ENCODE measurements around the gene PDE7B. TPM values are rescaled to one million over a fixed set of nuclear protein-coding genes. Genes with fewer than 3 reads are reported as not detected.

The PDE7B gene
- total and polyA plus RNA-seq, 2 of the 4 experiments (the other 2 are of a cell fraction) = 7.8 to 12.4 TPM

DNA sequence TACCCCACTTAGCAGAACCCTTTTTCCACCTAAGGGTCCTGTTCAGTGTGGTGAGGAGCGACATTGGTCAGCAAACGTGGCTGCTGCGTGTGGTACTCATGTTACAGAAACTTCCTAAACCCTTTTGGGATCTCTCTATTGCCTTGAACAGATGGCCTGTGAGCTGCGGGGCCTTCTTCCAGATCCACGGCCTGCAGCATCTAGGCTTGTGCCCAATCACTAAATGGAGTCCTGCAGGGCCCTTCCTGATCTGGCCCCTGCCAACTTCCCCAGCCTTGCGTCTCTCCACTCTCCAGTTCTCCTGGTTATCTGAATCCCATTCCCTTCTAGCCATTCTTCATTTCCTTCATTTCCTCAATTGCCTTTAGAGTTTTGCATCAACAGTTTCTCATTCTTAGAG, 85.6 kb downstream of the PDE7B start:
- CTCF ChIA-PET = no interaction called here

More for the DNA sequence above, 85.6 kb downstream of the PDE7B start:
- TF ChIP-seq BHLHE40 (IDR thresholded peaks at IDR 0.05; ENCODE audit: low read depth, low read length) (no peak), RAD21 (IDR thresholded peaks at IDR 0.05; ENCODE audit: low read length) (no peak), MXI1 (IDR thresholded peaks at IDR 0.05; ENCODE audit: borderline replicate concordance, low read depth, low read length) (no peak), NFE2L2 (IDR thresholded peaks at IDR 0.05; ENCODE audit: low read depth, low read length) (no peak), SMC3 (IDR thresholded peaks at IDR 0.05; ENCODE audit: low read depth, low read length) (no peak), RCOR1 (IDR thresholded peaks at IDR 0.05; ENCODE audit: insufficient replicate concordance, low read length) (no peak), CHD1 (IDR thresholded peaks at IDR 0.05; ENCODE audit: low read depth, low read length) (no peak), FOS (IDR thresholded peaks at IDR 0.05; ENCODE audit: low read depth, low read length) (no peak), CEBPB (IDR thresholded peaks at IDR 0.05; ENCODE audit: low read depth, low read length) (no peak), MAZ (IDR thresholded peaks at IDR 0.05; ENCODE audit: borderline replicate concordance, low read depth, low read length) (no peak)
- TF ChIP-seq, protein P1, sequence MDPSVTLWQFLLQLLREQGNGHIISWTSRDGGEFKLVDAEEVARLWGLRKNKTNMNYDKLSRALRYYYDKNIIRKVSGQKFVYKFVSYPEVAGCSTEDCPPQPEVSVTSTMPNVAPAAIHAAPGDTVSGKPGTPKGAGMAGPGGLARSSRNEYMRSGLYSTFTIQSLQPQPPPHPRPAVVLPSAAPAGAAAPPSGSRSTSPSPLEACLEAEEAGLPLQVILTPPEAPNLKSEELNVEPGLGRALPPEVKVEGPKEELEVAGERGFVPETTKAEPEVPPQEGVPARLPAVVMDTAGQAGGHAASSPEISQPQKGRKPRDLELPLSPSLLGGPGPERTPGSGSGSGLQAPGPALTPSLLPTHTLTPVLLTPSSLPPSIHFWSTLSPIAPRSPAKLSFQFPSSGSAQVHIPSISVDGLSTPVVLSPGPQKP (IDR thresholded peaks at IDR 0.05; ENCODE audit: borderline replicate concordance, low read depth, low read length) = no peak
- TF ChIP-seq, protein P2, sequence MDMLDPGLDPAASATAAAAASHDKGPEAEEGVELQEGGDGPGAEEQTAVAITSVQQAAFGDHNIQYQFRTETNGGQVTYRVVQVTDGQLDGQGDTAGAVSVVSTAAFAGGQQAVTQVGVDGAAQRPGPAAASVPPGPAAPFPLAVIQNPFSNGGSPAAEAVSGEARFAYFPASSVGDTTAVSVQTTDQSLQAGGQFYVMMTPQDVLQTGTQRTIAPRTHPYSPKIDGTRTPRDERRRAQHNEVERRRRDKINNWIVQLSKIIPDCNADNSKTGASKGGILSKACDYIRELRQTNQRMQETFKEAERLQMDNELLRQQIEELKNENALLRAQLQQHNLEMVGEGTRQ (IDR thresholded peaks at IDR 0.05; ENCODE audit: low read depth, low read length) = no peak
- TF ChIP-seq, protein P3, sequence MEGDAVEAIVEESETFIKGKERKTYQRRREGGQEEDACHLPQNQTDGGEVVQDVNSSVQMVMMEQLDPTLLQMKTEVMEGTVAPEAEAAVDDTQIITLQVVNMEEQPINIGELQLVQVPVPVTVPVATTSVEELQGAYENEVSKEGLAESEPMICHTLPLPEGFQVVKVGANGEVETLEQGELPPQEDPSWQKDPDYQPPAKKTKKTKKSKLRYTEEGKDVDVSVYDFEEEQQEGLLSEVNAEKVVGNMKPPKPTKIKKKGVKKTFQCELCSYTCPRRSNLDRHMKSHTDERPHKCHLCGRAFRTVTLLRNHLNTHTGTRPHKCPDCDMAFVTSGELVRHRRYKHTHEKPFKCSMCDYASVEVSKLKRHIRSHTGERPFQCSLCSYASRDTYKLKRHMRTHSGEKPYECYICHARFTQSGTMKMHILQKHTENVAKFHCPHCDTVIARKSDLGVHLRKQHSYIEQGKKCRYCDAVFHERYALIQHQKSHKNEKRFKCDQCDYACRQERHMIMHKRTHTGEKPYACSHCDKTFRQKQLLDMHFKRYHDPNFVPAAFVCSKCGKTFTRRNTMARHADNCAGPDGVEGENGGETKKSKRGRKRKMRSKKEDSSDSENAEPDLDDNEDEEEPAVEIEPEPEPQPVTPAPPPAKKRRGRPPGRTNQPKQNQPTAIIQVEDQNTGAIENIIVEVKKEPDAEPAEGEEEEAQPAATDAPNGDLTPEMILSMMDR (conservative IDR thresholded peaks at IDR 0.05; ENCODE audit: low read depth, low read length) = no peak
- Histone ChIP-seq H3K36me3 (ENCODE audit: control insufficient read depth, insufficient read depth, low read length) (no peaks in the 10 kb centered on the region; the same call in 1 of the 2 replicates), H2AK5ac (ENCODE audit: low read depth, low read length) (peak overlapping the region; percentile 95), H3K27ac (ENCODE audit: insufficient read depth, low read length) (peak overlapping the region; percentile 91), H3K14ac (replicated peaks; ENCODE audit: low read depth, low read length) (peak overlapping the region; percentile 87), H3K9me3 (ENCODE audit: control insufficient read depth, insufficient read depth, low read length) (no peaks in the 10 kb centered on the region), H2BK5ac (ENCODE audit: low read depth, low read length, poor library complexity, severe bottlenecking) (peak overlapping the region; percentile 99), H3K23ac (ENCODE audit: low read depth, low read length) (peak overlapping the region; percentile 73), H3K4me3 (ENCODE audit: insufficient read depth, low read depth, low read length) (no peak overlapping the region), H2BK15ac (ENCODE audit: low read depth, low read length) (peak overlapping the region; percentile 87; the same call in 2 of the 3 replicates), H2AK9ac (replicated peaks; ENCODE audit: low read depth, low read length, poor library complexity) (peak overlapping the region; percentile 77), H3K4me1 (ENCODE audit: control insufficient read depth, insufficient read depth, low read length) (peaks cover 26% of the 10 kb centered on the region), H4K8ac (ENCODE audit: low read depth in 2 of 2, low read length in 2 of 2) (peak overlapping the region; percentile 76 to 91), H2AFZ (replicated peaks; ENCODE audit: low read length, poor library complexity) (peak overlapping the region; percentile 19), H3K27me3 (ENCODE audit: control insufficient read depth, insufficient read depth, low read length) (no peaks in the 10 kb centered on the region), H3K18ac (ENCODE audit: low read depth, low read length) (peak overlapping the region; percentile 90), H2BK120ac (ENCODE audit: low read depth, low read length) (peak overlapping the region; percentile 92), H4K5ac (ENCODE audit: low read depth, low read length) (peak overlapping the region; percentile 96), H3K56ac (ENCODE audit: extremely low read depth, insufficient read depth, low read length) (peak overlapping the region; percentile 56; the same call in 1 of the 2 replicates), H4K20me1 (ENCODE audit: insufficient read depth, low read length) (no peaks in the 10 kb centered on the region), H3K9ac (ENCODE audit: low read depth, low read length) (0 out of 2 replicates have a peak overlapping the region, but pooled peaks have one; percentile 5), H4K91ac (ENCODE audit: insufficient read depth, low read depth, low read length) (peak overlapping the region; percentile 95), H3K4ac (ENCODE audit: low read depth, low read length) (peak overlapping the region; percentile 93), H3K9me1 (ENCODE audit: insufficient read depth, low read length) (peaks cover 9% of the 10 kb centered on the region), H3K4me2 (ENCODE audit: low read depth, low read length) (0 out of 2 replicates have a peak overlapping the region, but pooled peaks have one; percentile 7), H3K79me1 (ENCODE audit: low read depth in 1 of 2, low read length in 2 of 2) (peaks cover 30 to 47% of the 10 kb centered on the region in 2 experiments), H2BK20ac (ENCODE audit: low read depth, low read length) (peak overlapping the region; percentile 99)
- POLR2A ChIA-PET (ENCODE audit: unreplicated experiment) = no interaction called here
- in situ Hi-C loops (cut with MboI; ENCODE audit: low sequenced_read_pairs) (no loop called here), intact Hi-C loops (cut with micrococcal nuclease) (no loop called here), dilution Hi-C loops (cut with HindIII; ENCODE audit: low sequenced_read_pairs, unreplicated experiment) (no loop called here)
- no peak for ATAC-seq (ENCODE audit: low read depth)
- DNase-seq = no peak
- 95% methylated on average over 5 of the region's 6 CpGs; no CpG with 5 or more reads in 1 of the 2 experiments for WGBS, 2 experiments (ENCODE audit: extremely low coverage in 2 of 2, insufficient read length in 1 of 2)
- BruUV-seq (replicated peaks) = no TSS peak
